GM19193 (cell line): ENCODE results near the gene MMS19.

Experiments used
- POLR2A ChIP-seq: IDR thresholded peaks from 4 replicates; pipeline ENCODE4 v1.6.1; 2011; ENCODE audit not compliant: insufficient read depth, insufficient read length; ENCODE audit errors: extremely low read depth

The MMS19 gene

GRCh38 chr10:97517096-97517750 is 19.0 kb upstream of the MMS19 start:
- no peak for TF ChIP-seq POLR2A

- TF ChIP-seq POLR2A = no peak
Observed at GRCh38 chr10:97515271-97515978, 17.2 kb upstream of the MMS19 start.

GRCh38 chr10:97514344-97514743 is 16.1 kb upstream of the MMS19 start:
- no peak for TF ChIP-seq POLR2A

- TF ChIP-seq POLR2A = no peak
Observed at GRCh38 chr10:97512993-97513392, 14.8 kb upstream of the MMS19 start.

- no peak for TF ChIP-seq POLR2A
Observed at GRCh38 chr10:97511711-97512440, 13.7 kb upstream of the MMS19 start.

- no peak for TF ChIP-seq POLR2A
Observed at GRCh38 chr10:97510686-97511085, 12.5 kb upstream of the MMS19 start.

- no peak for TF ChIP-seq POLR2A
Observed at GRCh38 chr10:97509120-97509680, 11.0 kb upstream of the MMS19 start.

GRCh38 chr10:97508342-97508741 is 10.1 kb upstream of the MMS19 start:
- TF ChIP-seq POLR2A = no peak

GRCh38 chr10:97506199-97506991 is 8.2 kb upstream of the MMS19 start:
- no peak for TF ChIP-seq POLR2A

- TF ChIP-seq POLR2A = no peak
Observed at GRCh38 chr10:97505152-97505551, 6.9 kb upstream of the MMS19 start.

GRCh38 chr10:97503406-97503805 is 5.2 kb upstream of the MMS19 start:
- TF ChIP-seq POLR2A = no peak

- no peak for TF ChIP-seq POLR2A
Observed at GRCh38 chr10:97502916-97503315, 4.7 kb upstream of the MMS19 start.

GRCh38 chr10:97500297-97500575 is 2.0 kb upstream of the MMS19 start:
- no peak for TF ChIP-seq POLR2A

GRCh38 chr10:97499561-97500296 is 1.5 kb upstream of the MMS19 start:
- TF ChIP-seq POLR2A = no peak
